Measurements from ENCODE around the gene HEPHL1.

The HEPHL1 gene

DNA sequence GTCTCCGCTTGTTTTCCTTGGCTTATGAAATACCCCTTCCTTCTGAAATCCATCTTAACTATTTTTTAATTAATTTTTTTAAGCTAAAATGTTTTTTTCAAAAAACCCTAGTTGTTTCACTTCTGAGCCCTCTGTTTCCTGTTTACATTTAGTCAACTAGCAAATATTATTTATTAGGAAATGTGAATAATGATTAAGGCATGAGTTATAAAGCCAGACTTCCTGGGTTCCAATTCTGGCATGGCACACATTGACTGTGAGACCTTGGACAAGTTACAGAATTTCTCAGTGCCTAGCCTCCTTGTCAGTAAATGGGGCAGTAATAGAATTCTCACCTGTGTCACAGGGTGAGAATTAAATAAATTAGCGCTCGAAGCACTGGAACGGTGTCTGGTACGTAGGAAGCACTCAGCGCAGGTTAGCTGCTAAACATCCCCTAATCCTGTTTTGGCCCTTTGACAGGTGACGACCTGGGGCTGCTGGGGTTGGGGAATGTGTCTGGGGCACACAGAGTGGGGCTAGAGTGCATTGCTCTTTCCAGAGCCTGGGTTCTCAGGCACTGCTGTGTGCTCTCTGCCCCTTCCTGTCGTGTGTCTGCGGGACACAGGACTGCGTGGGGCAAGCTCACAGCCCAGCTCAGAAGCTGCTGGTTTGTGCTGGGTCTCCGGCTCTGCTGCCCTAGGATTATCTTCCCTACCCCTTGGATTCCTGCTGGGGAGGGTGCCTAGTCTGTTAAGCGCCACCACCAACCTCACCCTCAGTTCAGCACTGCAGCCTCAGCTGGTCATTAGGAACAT lies 120.6 kb downstream of the HEPHL1 start:
- no peaks in the 10 kb centered on the region for H3K27me3 ChIP-seq (replicated peaks; ENCODE audit: insufficient read depth, low read length)
- no peaks in the 10 kb centered on the region for H3F3A ChIP-seq (ENCODE audit: insufficient read depth, low read length)
- no peaks in the 10 kb centered on the region for H3K4me1 ChIP-seq (ENCODE audit: low read length)
- DNase-seq, result no peak
- H3K9me3 ChIP-seq (replicated peaks; ENCODE audit: insufficient read depth, low read length), result no peaks in the 10 kb centered on the region
- H3K27ac ChIP-seq (ENCODE audit: low read length), result no peak overlapping the region
- no peaks in the 10 kb centered on the region for H4K20me1 ChIP-seq (ENCODE audit: insufficient read depth, low read length)
- no peak overlapping the region for H3K4me3 ChIP-seq (ENCODE audit: low read length)
- no peaks in the 10 kb centered on the region for H3K9me2 ChIP-seq (replicated peaks; ENCODE audit: insufficient read depth, low read length)
- peaks cover 93% of the 10 kb centered on the region for H3K79me2 ChIP-seq (ENCODE audit: low read length)
- H3K36me3 ChIP-seq (replicated peaks; ENCODE audit: insufficient read depth, low read length), result no peaks in the 10 kb centered on the region
- no peak for TF ChIP-seq CTCF (IDR thresholded peaks at IDR 0.05; ENCODE audit: low read length)
- no peak for TF ChIP-seq EZH2phosphoT487 (IDR thresholded peaks at IDR 0.05; ENCODE audit: low read length)
- no peak for TF ChIP-seq EZH2 (optimal IDR thresholded peaks at IDR 0.05; ENCODE audit: low read depth, low read length)
- H3K4me2 ChIP-seq (ENCODE audit: low read depth, low read length), result no peak overlapping the region
- no peak overlapping the region for H2AFZ ChIP-seq (ENCODE audit: low read length)
- H3K9ac ChIP-seq (ENCODE audit: low read length), result no peak overlapping the region

DNA sequence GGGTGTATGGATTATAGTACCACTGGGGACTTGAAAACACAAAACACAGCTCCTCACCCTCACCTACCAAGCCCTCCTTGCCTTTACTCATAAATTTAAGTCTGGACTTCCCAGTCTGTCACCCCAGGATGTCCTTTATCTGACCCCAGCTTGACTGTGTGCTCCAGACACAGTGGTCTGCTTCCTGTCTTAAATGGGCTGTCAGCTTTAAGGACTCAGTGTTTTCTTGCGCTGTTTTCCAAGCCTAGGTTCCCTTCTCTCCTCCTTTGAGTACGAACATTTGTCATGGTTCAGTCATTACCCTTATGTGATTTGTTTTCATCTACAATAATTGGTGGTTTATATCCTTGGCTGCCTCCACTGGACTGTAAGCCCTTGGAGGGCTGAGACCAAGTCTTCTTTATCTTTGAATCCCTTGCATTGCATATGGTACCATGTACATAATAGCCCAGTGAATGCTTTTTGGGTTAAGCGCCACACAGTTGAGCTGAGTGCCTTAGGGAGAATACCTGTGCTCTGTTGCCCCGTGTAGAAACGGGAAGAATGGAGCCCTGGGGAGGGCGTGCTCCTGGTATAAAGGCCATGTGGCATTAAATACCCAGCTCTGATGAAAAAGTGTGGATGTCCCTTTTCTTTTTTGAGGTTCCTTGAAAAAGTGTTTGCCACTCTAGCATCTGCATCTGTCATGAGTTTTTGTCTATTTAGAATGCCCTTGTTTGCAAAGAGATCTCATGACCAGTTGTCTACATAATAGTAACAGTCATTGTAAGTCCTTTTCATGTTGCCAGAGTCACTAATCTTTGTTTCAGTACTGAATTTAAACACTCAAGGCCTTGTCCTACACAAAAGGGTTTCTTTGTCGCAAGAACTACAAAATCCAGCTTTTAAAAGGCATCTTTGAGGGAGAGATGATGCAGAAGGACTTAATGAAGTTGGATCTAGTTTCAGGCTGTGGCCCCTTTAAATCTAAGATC lies 121.4 kb downstream of the HEPHL1 start:
- Histone ChIP-seq H3K4me3 (ENCODE audit: low read length) (no peak overlapping the region), H3K27me3 (replicated peaks; ENCODE audit: insufficient read depth, low read length) (no peaks in the 10 kb centered on the region), H2AFZ (ENCODE audit: low read length) (no peak overlapping the region), H3K36me3 (replicated peaks; ENCODE audit: insufficient read depth, low read length) (no peaks in the 10 kb centered on the region), H3K4me1 (ENCODE audit: low read length) (no peaks in the 10 kb centered on the region), H3F3A (ENCODE audit: insufficient read depth, low read length) (no peaks in the 10 kb centered on the region), H3K9ac (ENCODE audit: low read length) (no peak overlapping the region), H3K9me3 (replicated peaks; ENCODE audit: insufficient read depth, low read length) (no peaks in the 10 kb centered on the region), H3K27ac (ENCODE audit: low read length) (no peak overlapping the region), H3K79me2 (ENCODE audit: low read length) (peaks cover 90% of the 10 kb centered on the region), H4K20me1 (ENCODE audit: insufficient read depth, low read length) (no peaks in the 10 kb centered on the region), H3K4me2 (ENCODE audit: low read depth, low read length) (no peak overlapping the region), H3K9me2 (replicated peaks; ENCODE audit: insufficient read depth, low read length) (no peaks in the 10 kb centered on the region)
- TF ChIP-seq EZH2phosphoT487 (IDR thresholded peaks at IDR 0.05; ENCODE audit: low read length) (no peak), CTCF (IDR thresholded peaks at IDR 0.05; ENCODE audit: low read length) (no peak), EZH2 (optimal IDR thresholded peaks at IDR 0.05; ENCODE audit: low read depth, low read length) (no peak)
- DNase-seq, result no peak

- Histone ChIP-seq H3K9me2 (replicated peaks; ENCODE audit: insufficient read depth, low read length) (no peaks in the 10 kb centered on the region), H3K27ac (ENCODE audit: low read length) (no peak overlapping the region), H3F3A (ENCODE audit: insufficient read depth, low read length) (no peaks in the 10 kb centered on the region), H3K27me3 (replicated peaks; ENCODE audit: insufficient read depth, low read length) (no peaks in the 10 kb centered on the region), H3K9me3 (replicated peaks; ENCODE audit: insufficient read depth, low read length) (no peaks in the 10 kb centered on the region), H3K79me2 (ENCODE audit: low read length) (peaks cover 93% of the 10 kb centered on the region), H2AFZ (ENCODE audit: low read length) (no peak overlapping the region), H3K4me1 (ENCODE audit: low read length) (no peaks in the 10 kb centered on the region), H3K4me2 (ENCODE audit: low read depth, low read length) (no peak overlapping the region), H3K36me3 (replicated peaks; ENCODE audit: insufficient read depth, low read length) (no peaks in the 10 kb centered on the region), H3K9ac (ENCODE audit: low read length) (no peak overlapping the region), H3K4me3 (ENCODE audit: low read length) (no peak overlapping the region), H4K20me1 (ENCODE audit: insufficient read depth, low read length) (no peaks in the 10 kb centered on the region)
- TF ChIP-seq EZH2 (optimal IDR thresholded peaks at IDR 0.05; ENCODE audit: low read depth, low read length) (no peak), EZH2phosphoT487 (IDR thresholded peaks at IDR 0.05; ENCODE audit: low read length) (no peak), CTCF (IDR thresholded peaks at IDR 0.05; ENCODE audit: low read length) (no peak)
- no peak for DNase-seq
Observed at GRCh38 chr11:94144216-94144615, 123.1 kb downstream of the HEPHL1 start.
